Thyroid gland (tissue), 4 donors: Measurements from ENCODE around the gene TP73. TPM values are rescaled to one million over a fixed set of nuclear protein-coding genes. Genes with fewer than 3 reads are reported as not detected.
"Not testable (repeated sequence)": the region's sequence is repeated elsewhere in the genome, so short reads cannot be mapped to it uniquely, and the experiment has no call there.

Experiments
- DNase-seq, 2 donors: peaks; one replicate each; pipeline ENCODE4 v3.0.0-alpha.2; 2019
- H3K27ac ChIP-seq, 3 donors: fragments of 200-600 bp; sonication (generic); 1 replicate in 2 of 3; 2 replicates in 1 of 3; pipeline ENCODE4 v1.5.1; 2016 to 2019; ENCODE audit warnings: mild to moderate bottlenecking in 1 of 3, moderate library complexity in 1 of 3
- H3K27me3 ChIP-seq: fragments of 200-600 bp; sonication (generic); one replicate; pipeline ENCODE4 v1.5.1; 2019
- H3K36me3 ChIP-seq, 2 donors: fragments of 200-600 bp; sonication (generic); one replicate each; pipeline ENCODE4 v1.5.1; 2016 to 2019
- H3K4me1 ChIP-seq, 2 donors: fragments of 200-600 bp; sonication (generic); one replicate each; pipeline ENCODE4 v1.5.1; 2017 to 2019
- H3K4me3 ChIP-seq, 3 donors: fragments of 200-600 bp; sonication (generic); replicated peaks in 1 of 3; 1 replicate in 2 of 3; 2 replicates in 1 of 3; pipeline ENCODE4 v1.5.1; 2016; ENCODE audit warnings: mild to moderate bottlenecking in 1 of 3
- H3K9me3 ChIP-seq: fragments of 200-600 bp; sonication (generic); one replicate; pipeline ENCODE4 v1.5.1; 2017
- CTCF ChIP-seq, 6 experiments: fragments of 200-600 bp in 3 of 6; fragments of 450-650 bp in 3 of 6; sonication (generic) in 3 of 6; IDR thresholded peaks; one replicate each; pipeline ENCODE4 v1.5.1; 2016 to 2019; ENCODE audit warnings: antibody characterized with exemption in 6 of 6, mild to moderate bottlenecking in 2 of 6, inconsistent platforms in 1 of 6, moderate library complexity in 1 of 6
- POLR2A ChIP-seq, 2 donors: fragments of 450-650 bp; IDR thresholded peaks; one replicate each; pipeline ENCODE4 v1.6.1; 2017; ENCODE audit warnings: antibody characterized with exemption in 2 of 2, mild to moderate bottlenecking in 2 of 2, moderate library complexity in 1 of 2
- WGBS, 2 donors: methylation state at CpG; one replicate each; pipeline ENCODE4 v1.1.5; 2017; 5-methylcytosine and 5-hydroxymethylcytosine counted together
- intact Hi-C: fragments of 100-400 bp; cut with DNase I; formaldehyde crosslinking; loops from one replicate; pipeline ENCODE4 v1.15.1; 2023
- total RNA-seq, 4 donors: library from RNA; depleted of rRNA; stranded (reverse); fragments of >200 nt; gene quantifications; one replicate each; pipeline ENCODE4 v1.2.3, GENCODE V29; 2016

The TP73 gene
- total RNA-seq, 4 donors from 2014 or later = 0.33 to 0.49 TPM; not detected in 2

DNA sequence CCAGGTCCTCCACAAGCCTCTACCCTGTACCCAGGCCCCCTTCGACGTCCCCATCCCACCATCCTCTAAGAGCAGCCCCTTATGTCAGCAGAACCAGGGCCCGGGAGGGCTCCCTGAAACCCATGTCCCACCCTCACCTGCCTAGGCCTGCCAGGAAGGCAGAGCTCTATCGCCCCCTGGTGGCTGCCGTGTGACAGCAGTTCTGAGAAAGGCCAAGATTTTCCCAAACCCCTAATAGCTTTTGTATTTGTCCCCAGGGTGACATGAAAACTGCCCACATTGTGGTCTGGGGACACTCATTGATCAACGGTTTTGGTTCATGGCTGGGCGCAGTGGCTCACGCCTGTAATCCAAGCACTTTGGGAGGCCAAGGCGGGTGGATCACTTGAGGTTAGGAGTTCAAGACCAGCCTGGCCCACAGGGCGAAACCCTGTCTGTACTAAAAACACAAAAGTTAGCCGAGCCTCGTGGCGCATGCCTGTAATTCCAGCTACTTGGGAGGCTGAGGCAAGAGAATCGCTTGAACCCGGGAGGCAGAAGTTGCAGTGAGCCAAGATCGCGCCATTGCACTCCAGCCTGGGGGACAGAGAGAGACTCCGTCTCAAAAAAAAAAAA lies 72.2 kb downstream of the TP73 start:
- intact Hi-C loops = loop anchor here (5.0 to 10.0 kb wide), 2 partner anchors 73 to 270 kb away; partner anchors contain the start of genes ARHGEF16 and LRRC47
- H3K4me1 ChIP-seq, H3K4me3 ChIP-seq, H3K9me3 ChIP-seq, H3K27ac ChIP-seq, H3K27me3 ChIP-seq, H3K36me3 ChIP-seq: not testable (repeated sequence)
- 41 to 50% methylated on average over 11 to 18 of the region's 18 CpGs for WGBS, 2 donors
- peak; percentile 77 to 96 (median 88) for TF ChIP-seq CTCF (IDR thresholded peaks at IDR 0.05)
- peak; percentile 67 to 76 for DNase-seq

DNA sequence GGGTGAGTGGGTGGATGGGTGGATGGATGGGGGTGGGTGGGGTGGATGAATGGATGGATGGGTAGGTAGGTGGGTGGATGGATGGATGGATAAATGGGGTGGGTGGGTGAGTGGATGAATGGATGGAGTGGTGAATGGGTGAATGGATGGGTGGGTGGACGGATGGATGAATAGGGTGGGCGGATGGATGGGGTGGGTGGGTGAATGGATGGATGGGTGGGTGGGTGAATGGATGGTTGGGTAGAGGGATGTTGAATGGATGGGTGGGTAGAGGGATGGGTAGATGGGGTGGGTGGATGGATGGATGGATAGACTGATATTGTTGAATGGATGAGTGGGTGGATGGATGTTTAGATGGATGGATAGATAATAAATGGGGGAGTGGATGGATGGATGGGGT lies 73.0 kb downstream of the TP73 start:
- TF ChIP-seq POLR2A (IDR thresholded peaks at IDR 0.05) = no peak
- no peak for TF ChIP-seq CTCF (IDR thresholded peaks at IDR 0.05)
- Histone ChIP-seq H3K27ac (no peak overlapping the region), H3K4me3 (no peak overlapping the region), H3K36me3 (no peaks in the 10 kb centered on the region), H3K27me3 (no peaks in the 10 kb centered on the region), H3K4me1 (peaks cover 0 to 5% of the 10 kb centered on the region in 2 donors), H3K9me3 (no peaks in the 10 kb centered on the region)
- DNase-seq = no peak
- intact Hi-C loops = loop anchor here (5.0 to 10.0 kb wide), 2 partner anchors 72 to 271 kb away; partner anchors contain the start of genes ARHGEF16 and LRRC47
- WGBS, 2 donors = 92 to 98% methylated on average over 2 of the region's 2 CpGs

DNA sequence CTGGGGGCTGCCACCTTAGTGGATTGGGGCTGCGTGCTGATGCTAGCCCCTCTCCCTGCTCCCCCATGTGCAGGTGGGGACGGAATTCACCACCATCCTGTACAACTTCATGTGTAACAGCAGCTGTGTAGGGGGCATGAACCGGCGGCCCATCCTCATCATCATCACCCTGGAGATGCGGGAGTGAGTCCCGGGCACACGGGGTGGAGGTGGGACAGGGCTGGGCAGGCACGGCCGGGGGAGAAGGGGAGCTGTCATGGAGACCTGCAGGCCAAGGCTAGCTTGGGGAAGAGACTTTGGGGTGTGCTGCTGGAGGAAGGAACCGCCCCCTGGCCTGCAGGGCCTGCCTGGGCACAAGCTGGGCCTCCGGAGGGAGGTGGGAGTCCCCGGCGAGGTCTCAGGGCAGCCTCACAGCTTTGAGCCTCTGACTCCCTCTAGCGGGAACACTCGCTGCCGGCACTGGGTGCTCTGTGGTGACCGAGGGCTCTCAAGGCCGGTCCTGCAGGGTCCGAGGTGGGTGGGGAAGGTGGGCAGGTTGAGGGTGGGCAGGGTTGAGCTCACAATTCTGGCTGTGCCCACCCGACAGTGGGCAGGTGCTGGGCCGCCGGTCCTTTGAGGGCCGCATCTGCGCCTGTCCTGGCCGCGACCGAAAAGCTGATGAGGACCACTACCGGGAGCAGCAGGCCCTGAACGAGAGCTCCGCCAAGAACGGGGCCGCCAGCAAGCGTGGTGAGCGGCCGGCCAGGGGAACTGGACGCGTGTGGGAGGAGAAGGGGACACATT lies 74.9 kb downstream of the TP73 start:
- peak in 2 of 6 experiments; percentile 16 to 41 for TF ChIP-seq CTCF (IDR thresholded peaks at IDR 0.05)
- TF ChIP-seq POLR2A (IDR thresholded peaks at IDR 0.05) = no peak
- Histone ChIP-seq H3K27ac (no peak overlapping the region), H3K4me1 (peaks cover 0 to 12% of the 10 kb centered on the region in 2 donors), H3K9me3 (no peaks in the 10 kb centered on the region), H3K4me3 (no peak overlapping the region), H3K27me3 (no peaks in the 10 kb centered on the region), H3K36me3 (no peaks in the 10 kb centered on the region)
- DNase-seq = peak; percentile 17 to 26
- 49 to 53% methylated on average over 16 to 24 of the region's 37 CpGs for whole genome bisulfite sequencing, 2 donors
- intact Hi-C loops = loop anchor here (5.0 to 10.0 kb wide), 2 partner anchors 70 to 272 kb away; partner anchors contain the start of genes ARHGEF16 and LRRC47

DNA sequence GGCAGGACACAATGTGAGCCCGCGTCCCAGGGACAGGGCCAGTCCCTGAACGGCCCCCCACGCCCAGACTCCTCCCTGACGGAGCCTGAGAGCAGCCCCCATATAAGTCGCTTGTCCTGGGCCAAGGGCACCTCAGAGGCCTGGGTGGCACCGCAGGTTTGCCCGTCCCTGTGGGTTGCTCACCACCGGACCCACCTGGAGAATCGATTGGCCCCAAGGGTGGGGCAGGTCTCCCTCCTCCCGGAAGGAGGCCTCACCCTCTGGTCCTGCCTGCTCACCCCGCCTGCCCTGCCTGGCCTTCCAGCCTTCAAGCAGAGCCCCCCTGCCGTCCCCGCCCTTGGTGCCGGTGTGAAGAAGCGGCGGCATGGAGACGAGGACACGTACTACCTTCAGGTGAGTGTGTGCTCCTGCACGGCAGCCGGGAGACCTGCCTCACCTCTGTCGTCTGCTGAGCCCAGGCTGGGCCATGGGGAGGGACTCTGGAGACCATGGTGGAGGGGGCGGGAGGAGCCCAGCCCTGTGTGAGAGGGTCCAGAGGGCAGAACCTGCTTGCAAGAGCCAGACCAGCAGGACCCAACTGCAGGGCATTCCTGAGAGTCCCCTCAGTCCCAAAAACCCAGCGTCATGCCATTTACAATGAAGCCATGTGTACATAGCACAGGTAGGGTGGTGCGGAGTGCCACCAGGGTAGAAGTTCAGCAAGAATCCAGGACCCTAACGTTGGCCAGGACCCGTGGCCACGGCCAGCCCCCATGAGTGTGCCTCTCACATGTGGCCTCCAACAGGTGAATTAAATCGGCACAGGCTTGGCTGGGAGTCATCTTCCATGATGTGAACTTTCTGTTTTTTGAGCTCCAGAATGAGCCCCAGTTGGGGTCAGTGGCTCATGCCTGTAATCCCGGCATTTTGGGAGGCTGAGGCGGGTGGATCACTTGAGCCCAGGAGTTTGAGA lies 75.8 kb downstream of the TP73 start:
- Histone ChIP-seq H3K4me1 (peaks cover 0 to 12% of the 10 kb centered on the region in 2 donors), H3K9me3 (no peaks in the 10 kb centered on the region), H3K36me3 (no peaks in the 10 kb centered on the region), H3K27ac (no peak overlapping the region), H3K4me3 (no peak overlapping the region), H3K27me3 (no peaks in the 10 kb centered on the region)
- 87 to 88% methylated on average over 13 to 25 of the region's 31 CpGs for WGBS, 2 donors
- no peak for DNase-seq
- intact Hi-C loops = loop anchor here (5.0 to 10.0 kb wide), 2 partner anchors 69 to 273 kb away; partner anchors contain the start of genes ARHGEF16 and LRRC47
- no peak for TF ChIP-seq CTCF (IDR thresholded peaks at IDR 0.05)
- TF ChIP-seq POLR2A (IDR thresholded peaks at IDR 0.05) = no peak
